Stimulated activated CD8-positive, alpha-beta memory T cell treated with anti-CD3 and anti-CD28 coated beads, Interleukin-4, amount 100 ng/mL, for 1 hour (primary cell): ENCODE data around the gene PABPC1L2B.
"Not testable (repeated sequence)": the region's sequence is repeated elsewhere in the genome, so short reads cannot be mapped to it uniquely, and the experiment has no call there.

Source experiments
- DNase-seq, 2 donors: peaks; one replicate each; pipeline ENCODE4 v3.0.0-alpha.2; 2020; ENCODE audit warnings: low read depth in 2 of 2, low spot score in 1 of 2

The PABPC1L2B gene

GRCh38 chrX:73002733-73003132, at the start of gene PABPC1L2B:
TSS of gene PABPC1L2B (plus strand) at chrX:73002939. CDS start at chrX:73003643, 704 bp downstream.
- DNase-seq = not testable (repeated sequence)

- DNase-seq = not testable (repeated sequence)
Measured at GRCh38 chrX:72959971-72960370, 42.8 kb upstream of the PABPC1L2B start.

GRCh38 chrX:72971859-72972258, 30.9 kb upstream of the PABPC1L2B start:
- not testable (repeated sequence) for DNase-seq

GRCh38 chrX:72974885-72975284, 27.9 kb upstream of the PABPC1L2B start:
- not testable (repeated sequence) for DNase-seq

GRCh38 chrX:72980894-72981469, 21.8 kb upstream of the PABPC1L2B start:
- not testable (repeated sequence) for DNase-seq

GRCh38 chrX:73004032-73004431, 1.3 kb downstream of the PABPC1L2B start:
- not testable (repeated sequence) for DNase-seq

- no peak for DNase-seq
Measured at GRCh38 chrX:73021361-73022092, 18.8 kb downstream of the PABPC1L2B start.

- not testable (repeated sequence) for DNase-seq
Measured at GRCh38 chrX:73022093-73022445, 19.3 kb downstream of the PABPC1L2B start.

GRCh38 chrX:73028876-73029275, 26.1 kb downstream of the PABPC1L2B start:
- no peak for DNase-seq
